GM21360 (cell line): Measurements from ENCODE around the gene TNFSF12.

Experiments
- ATAC-seq: cut with Tn5 transposase; IDR thresholded peaks from one replicate; pipeline ENCODE4 v1.9.1; 2021; ENCODE audit warnings: mild to moderate bottlenecking, moderate library complexity; ENCODE audit not compliant: unreplicated experiment

TNFSF12 gene

DNA sequence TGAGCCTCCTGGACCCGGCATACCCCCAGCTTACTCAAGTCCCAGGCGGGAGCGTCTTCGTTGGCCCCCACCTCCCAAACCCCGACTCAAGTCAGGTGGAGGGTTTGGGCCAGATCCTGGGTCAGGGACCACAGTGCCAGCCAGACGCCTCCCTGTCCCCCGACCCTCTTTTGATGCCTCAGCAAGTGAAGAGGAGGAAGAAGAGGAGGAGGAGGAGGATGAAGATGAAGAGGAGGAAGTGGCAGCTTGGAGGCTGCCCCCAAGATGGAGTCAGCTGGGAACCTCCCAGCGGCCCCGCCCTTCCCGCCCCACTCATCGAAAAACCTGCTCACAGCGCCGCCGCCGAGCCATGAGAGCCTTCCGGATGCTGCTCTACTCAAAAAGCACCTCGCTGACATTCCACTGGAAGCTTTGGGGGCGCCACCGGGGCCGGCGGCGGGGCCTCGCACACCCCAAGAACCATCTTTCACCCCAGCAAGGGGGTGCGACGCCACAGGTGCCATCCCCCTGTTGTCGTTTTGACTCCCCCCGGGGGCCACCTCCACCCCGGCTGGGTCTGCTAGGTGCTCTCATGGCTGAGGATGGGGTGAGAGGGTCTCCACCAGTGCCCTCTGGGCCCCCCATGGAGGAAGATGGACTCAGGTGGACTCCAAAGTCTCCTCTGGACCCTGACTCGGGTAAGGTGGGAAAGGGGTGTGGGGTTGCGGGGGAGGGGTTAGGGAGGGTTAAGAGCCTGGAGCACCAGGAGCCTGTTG, 14.4 kb downstream of the TNFSF12 start:
- no peak for ATAC-seq

- ATAC-seq, result no peak
These were observed 20.7 kb downstream of the TNFSF12 start for GRCh38 chr17:7569571-7569970.

GRCh38 chr17:7570351-7570750, 21.5 kb downstream of the TNFSF12 start:
- no peak for ATAC-seq

DNA sequence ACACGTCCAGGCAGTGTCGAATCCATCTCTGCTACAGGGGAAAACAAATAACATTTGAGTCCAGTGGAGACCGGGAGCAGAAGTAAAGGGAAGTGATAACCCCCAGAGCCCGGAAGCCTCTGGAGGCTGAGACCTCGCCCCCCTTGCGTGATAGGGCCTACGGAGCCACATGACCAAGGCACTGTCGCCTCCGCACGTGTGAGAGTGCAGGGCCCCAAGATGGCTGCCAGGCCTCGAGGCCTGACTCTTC, 23.4 kb downstream of the TNFSF12 start:
- ATAC-seq, result no peak

- ATAC-seq, result peak; percentile 83
These were observed 23.9 kb downstream of the TNFSF12 start for GRCh38 chr17:7572588-7573323.

DNA sequence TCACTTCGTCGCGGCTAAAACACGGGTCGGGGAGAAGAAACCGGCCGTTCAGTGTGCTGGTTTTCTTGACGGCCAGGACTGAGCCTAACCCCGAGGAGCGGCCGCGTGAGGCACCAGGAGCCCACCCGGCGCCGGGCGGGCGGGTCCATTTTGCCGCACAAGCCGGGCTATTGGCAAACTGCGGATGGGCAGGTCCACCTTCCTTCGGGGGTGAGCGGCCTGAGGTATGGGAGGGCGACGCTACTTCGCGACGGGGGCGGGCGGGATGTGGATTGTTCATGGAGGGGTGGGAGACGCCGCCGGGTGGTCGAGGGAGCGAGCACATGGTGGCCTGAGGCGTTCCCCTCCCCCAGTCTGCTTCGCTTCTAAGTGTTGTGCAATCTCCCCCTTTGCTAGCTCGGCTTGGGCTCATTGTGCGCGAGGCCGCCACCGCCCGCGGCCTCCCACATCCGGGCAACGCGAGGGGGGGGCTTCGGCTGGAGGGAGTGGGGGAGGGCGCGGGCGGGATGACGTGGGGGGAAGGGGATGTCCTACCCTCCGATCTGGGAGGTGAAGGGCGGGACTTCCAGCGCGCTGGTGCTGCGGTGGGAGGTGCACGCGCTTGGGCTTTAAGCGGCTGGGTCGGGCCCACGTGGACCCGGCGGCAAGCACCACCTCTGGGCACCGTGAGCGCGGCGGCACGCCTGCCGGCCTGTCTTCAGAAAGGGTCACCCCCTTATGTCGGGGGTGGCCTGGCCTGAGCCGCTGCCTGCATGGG, 24.6 kb downstream of the TNFSF12 start:
- ATAC-seq, result no peak

DNA sequence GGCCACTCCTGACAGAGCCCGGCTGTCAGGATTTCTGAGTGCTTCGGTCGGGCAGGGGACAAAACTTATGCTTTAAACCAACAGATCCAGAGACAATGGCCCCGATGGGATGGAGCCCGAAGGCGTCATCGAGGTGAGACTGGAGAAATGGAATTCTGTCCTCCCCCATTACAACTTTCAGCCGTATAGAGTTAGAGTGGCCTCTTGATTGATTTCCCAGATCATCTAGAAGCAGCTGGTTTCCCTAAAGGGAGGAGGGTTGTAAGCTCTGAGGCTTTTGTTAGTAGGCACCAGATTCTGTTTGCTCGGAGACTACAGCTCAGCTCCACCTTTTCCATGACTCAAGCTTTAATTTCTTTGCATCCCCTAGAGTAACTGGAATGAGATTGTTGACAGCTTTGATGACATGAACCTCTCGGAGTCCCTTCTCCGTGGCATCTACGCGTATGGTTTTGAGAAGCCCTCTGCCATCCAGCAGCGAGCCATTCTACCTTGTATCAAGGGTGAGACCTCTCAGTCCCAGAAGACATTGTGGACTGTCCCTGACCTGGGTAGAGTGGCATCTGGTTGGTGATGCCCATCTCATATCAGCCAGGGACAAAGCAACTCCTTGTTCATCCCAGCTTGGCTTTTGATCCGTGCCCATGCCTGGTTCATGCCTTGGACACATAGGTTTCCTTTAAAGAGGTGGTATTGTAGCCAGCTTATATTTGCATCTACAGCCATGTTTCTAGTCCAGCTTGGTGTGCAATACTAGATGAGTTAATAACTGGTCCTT, 25.5 kb downstream of the TNFSF12 start:
- ATAC-seq, result no peak

DNA sequence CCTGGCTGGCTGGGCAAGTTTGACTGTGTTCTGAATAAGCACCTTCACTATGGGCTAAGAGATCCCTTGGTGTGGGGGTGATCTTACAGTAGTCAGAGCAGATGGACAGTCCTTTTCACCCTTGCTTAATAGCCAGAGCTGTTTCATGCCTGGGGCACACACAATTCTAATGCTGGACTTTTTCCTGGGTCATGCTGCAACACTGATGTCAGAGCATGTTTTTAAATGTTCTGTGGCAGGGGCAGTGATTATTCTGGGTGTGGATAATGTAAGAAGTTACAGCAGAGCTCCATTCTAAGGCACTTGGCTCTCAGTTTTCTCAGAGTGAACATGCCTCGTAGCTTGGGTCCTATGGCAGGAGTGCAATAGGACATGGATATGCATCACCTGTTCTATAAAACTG, 26.6 kb downstream of the TNFSF12 start:
- ATAC-seq, result no peak

DNA sequence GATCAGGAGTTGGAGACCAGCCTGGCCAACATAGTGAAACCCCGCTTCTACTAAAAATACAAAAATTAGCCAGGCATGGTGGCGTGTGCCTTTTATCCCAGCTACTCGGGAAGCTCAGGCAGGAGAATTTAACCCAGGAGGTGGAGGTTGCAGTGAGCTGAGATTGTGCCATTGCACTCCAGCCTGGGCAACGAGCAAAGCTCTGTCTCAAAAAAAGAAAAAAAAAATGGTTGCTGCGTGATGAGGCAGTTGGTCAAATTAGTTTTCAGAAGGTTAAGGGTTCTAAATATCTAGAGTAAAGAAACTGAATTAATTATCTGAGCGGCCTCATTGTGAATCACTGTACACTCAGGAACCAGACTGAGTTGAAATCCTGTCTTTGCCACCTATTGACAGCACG, 27.1 kb downstream of the TNFSF12 start:
- ATAC-seq, result no peak

DNA sequence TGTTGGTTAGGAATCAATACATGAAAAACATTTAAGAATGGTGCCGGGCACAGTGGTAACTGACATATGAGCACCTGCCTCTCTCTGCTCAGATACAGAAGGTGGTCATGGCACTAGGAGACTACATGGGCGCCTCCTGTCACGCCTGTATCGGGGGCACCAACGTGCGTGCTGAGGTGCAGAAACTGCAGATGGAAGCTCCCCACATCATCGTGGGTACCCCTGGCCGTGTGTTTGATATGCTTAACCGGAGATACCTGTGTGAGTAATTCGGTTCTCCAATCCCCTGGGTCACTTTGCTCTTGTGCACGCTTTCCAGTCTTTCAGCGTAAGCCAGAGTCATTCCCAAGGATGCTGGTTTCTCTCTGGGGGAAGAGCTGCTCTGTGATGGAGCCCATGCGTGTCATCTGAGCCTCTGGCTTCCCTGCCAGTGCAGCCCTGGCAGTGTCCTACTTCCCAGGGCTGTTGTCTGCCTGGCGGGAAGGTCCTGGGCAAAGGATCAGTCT, 27.6 kb downstream of the TNFSF12 start:
- ATAC-seq, result no peak

GRCh38 chr17:7577327-7578199, 28.7 kb downstream of the TNFSF12 start:
- no peak for ATAC-seq

GRCh38 chr17:7579001-7579833, 30.4 kb downstream of the TNFSF12 start, which contains the start of gene CD68:
CD68 (plus strand) TSS chr17:7579638; CDS start chr17:7579678, 40 bp downstream.
- no peak for ATAC-seq

- no peak for ATAC-seq
These were observed 31.2 kb downstream of the TNFSF12 start for GRCh38 chr17:7579834-7580603.

DNA sequence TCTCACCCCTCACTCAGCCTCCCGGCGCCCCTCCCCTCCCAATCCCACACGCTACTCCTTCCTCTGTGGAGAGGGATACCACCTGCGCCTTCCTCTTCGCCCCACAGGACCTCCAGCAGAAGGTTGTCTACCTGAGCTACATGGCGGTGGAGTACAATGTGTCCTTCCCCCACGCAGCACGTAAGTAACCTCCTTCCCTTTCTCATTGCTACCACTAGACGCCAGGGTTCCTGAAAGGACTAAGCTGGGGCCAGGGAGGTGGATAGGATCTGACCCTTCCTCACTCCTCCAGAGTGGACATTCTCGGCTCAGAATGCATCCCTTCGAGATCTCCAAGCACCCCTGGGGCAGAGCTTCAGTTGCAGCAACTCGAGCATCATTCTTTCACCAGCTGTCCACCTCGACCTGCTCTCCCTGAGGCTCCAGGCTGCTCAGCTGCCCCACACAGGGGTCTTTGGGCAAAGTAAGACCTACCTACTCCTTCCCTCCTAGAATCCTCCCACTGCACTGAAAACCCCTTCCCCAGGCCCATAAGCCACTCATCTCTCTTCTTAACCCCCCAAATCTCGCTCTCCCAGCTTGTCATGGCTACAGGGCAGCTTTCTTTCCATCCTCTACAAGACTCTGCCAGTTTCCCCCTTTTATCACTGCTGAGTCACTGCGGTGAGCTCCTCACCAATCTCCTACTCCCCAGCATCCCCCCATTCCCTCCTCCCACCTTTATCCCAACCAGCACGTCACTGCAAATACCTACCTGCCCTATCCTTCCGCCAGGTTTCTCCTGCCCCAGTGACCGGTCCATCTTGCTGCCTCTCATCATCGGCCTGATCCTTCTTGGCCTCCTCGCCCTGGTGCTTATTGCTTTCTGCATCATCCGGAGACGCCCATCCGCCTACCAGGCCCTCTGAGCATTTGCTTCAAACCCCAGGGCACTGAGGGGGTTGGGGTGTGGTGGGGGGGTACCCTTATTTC, 32.0 kb downstream of the TNFSF12 start:
- no peak for ATAC-seq

- no peak for ATAC-seq
These were observed 33.8 kb downstream of the TNFSF12 start for GRCh38 chr17:7582396-7583252.
